HEK293T (cell line): Measurements from ENCODE around the gene FAM78A.

ENCODE experiments used
- CTCF ChIA-PET: fragments of 350-600 bp; formaldehyde crosslinking; extraction: SDS; loops from one replicate; lab custom pipeline; 2021; ENCODE audit warnings: antibody characterized with exemption, inconsistent platforms; lab: Yijun Ruan, JAX
- POLR2A ChIA-PET: fragments of 350-600 bp; formaldehyde crosslinking; extraction: SDS; loops from one replicate; lab custom pipeline; 2020; ENCODE audit warnings: antibody characterized with exemption, inconsistent platforms; lab: Yijun Ruan, JAX
- DNase-seq: peaks from one replicate; pipeline ENCODE4 v3.0.0; 2012; ENCODE audit warnings: mixed read lengths; ENCODE audit errors: extremely low spot score
- BHLHE40 ChIP-seq: fragments of 450-650 bp; IDR thresholded peaks from 2 replicates; pipeline ENCODE4 v1.6.1; 2016; ENCODE audit warnings: mild to moderate bottlenecking, moderate library complexity, borderline replicate concordance
- CTBP1 ChIP-seq: fragments of 450-650 bp; IDR thresholded peaks from 2 replicates; pipeline ENCODE4 v1.6.1; 2016; ENCODE audit warnings: borderline replicate concordance
- ELF4 ChIP-seq: fragments of 450-650 bp; IDR thresholded peaks from 2 replicates; pipeline ENCODE4 v1.6.1; 2017; ENCODE audit warnings: antibody characterized with exemption
- FOXA1 ChIP-seq: fragments of 450-650 bp; IDR thresholded peaks from 2 replicates; pipeline ENCODE4 v1.6.1; 2016; ENCODE audit warnings: mild to moderate bottlenecking
- FOXK2 ChIP-seq: fragments of 450-650 bp; IDR thresholded peaks from 2 replicates; pipeline ENCODE4 v1.6.1; 2016; ENCODE audit warnings: mild to moderate bottlenecking
- FOXM1 ChIP-seq: fragments of 450-650 bp; IDR thresholded peaks from 2 replicates; pipeline ENCODE4 v1.6.1; 2017; ENCODE audit warnings: mild to moderate bottlenecking, borderline replicate concordance
- HDGF ChIP-seq: fragments of 450-650 bp; IDR thresholded peaks from 2 replicates; pipeline ENCODE4 v1.6.1; 2017; ENCODE audit warnings: antibody characterized with exemption, borderline replicate concordance
- L3MBTL2 ChIP-seq: fragments of 450-650 bp; conservative IDR thresholded peaks from 2 replicates; pipeline ENCODE4 v1.6.1; 2016; ENCODE audit warnings: mild to moderate bottlenecking
- LEF1 ChIP-seq: fragments of 450-650 bp; IDR thresholded peaks from 2 replicates; pipeline ENCODE4 v1.6.1; 2017; ENCODE audit warnings: mild to moderate bottlenecking, borderline replicate concordance
- NFRKB ChIP-seq: fragments of 450-650 bp; IDR thresholded peaks from 2 replicates; pipeline ENCODE4 v1.6.1; 2016; ENCODE audit warnings: mild to moderate bottlenecking, moderate library complexity
- SP1 ChIP-seq: fragments of 450-650 bp; IDR thresholded peaks from 2 replicates; pipeline ENCODE4 v1.6.1; 2017
- SUZ12 ChIP-seq: fragments of 450-650 bp; IDR thresholded peaks from 2 replicates; pipeline ENCODE4 v1.6.1; 2016; ENCODE audit warnings: mild to moderate bottlenecking
- TARDBP ChIP-seq: fragments of 450-650 bp; IDR thresholded peaks from 2 replicates; pipeline ENCODE4 v1.6.1; 2016
- ZNF384 ChIP-seq: fragments of 450-650 bp; IDR thresholded peaks from 2 replicates; pipeline ENCODE4 v1.6.1; 2016
- TF ChIP-seq, protein P1 (sequence below): fragments of 450-650 bp; IDR thresholded peaks from 2 replicates; pipeline ENCODE4 v1.6.1; 2016

The FAM78A gene

DNA sequence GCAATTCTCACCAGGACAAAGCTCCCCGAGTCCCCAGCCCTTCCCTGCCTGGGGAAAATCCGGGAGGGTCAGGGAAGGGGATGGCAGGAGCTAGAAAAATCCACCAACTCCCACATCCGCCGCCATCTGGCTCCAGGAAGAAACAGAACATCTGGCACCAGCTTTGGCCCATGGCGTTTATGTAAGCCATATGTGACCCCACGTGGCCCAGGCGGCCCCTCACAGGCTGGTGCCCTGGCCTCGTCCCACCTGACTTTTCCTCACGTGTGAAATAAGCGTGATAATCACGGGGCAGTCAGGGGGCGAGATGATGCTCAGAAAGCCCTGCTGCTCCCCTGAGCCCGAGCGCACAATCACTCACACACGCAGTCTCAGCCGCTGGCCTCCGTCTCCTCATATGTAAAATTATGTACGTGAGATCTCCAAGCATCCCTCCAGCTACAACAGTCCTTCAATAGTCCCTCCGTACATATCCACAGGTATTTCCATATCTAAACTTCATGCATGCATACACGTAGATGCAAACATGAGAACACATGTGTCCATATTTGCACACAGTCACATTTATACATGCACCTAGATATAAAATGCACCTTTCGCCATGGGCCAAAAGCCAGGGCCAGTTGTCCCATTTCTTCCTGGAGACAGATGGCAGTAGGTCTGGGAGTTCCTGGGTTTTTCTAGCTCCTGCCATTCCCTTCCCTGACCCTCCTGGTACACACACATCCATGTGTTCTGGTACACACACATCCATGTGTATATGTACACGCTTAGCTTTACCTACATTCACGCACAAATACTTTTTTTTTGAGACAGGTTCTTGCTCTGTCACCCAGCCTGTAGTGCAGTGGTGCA, 42.1 kb upstream of the FAM78A start:
- ChIA-PET POLR2A (no interaction called here), CTCF (interaction anchor here (0.6 kb wide), 1 partner anchor 8 kb away, joined by 4 read pairs; no protein-coding TSS in a partner anchor)
- DNase-seq: no peak
- TF ChIP-seq LEF1: no peak
- TF ChIP-seq L3MBTL2: no peak
- no peak for TF ChIP-seq FOXK2
- TF ChIP-seq BHLHE40: no peak
- TF ChIP-seq FOXA1: no peak
- TF ChIP-seq HDGF: no peak
- TF ChIP-seq NFRKB: no peak
- TF ChIP-seq FOXM1: no peak
- TF ChIP-seq SUZ12: no peak
- TF ChIP-seq TARDBP: no peak
- TF ChIP-seq, protein P1, sequence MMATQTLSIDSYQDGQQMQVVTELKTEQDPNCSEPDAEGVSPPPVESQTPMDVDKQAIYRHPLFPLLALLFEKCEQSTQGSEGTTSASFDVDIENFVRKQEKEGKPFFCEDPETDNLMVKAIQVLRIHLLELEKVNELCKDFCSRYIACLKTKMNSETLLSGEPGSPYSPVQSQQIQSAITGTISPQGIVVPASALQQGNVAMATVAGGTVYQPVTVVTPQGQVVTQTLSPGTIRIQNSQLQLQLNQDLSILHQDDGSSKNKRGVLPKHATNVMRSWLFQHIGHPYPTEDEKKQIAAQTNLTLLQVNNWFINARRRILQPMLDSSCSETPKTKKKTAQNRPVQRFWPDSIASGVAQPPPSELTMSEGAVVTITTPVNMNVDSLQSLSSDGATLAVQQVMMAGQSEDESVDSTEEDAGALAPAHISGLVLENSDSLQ: no peak
- no peak for TF ChIP-seq SP1

DNA sequence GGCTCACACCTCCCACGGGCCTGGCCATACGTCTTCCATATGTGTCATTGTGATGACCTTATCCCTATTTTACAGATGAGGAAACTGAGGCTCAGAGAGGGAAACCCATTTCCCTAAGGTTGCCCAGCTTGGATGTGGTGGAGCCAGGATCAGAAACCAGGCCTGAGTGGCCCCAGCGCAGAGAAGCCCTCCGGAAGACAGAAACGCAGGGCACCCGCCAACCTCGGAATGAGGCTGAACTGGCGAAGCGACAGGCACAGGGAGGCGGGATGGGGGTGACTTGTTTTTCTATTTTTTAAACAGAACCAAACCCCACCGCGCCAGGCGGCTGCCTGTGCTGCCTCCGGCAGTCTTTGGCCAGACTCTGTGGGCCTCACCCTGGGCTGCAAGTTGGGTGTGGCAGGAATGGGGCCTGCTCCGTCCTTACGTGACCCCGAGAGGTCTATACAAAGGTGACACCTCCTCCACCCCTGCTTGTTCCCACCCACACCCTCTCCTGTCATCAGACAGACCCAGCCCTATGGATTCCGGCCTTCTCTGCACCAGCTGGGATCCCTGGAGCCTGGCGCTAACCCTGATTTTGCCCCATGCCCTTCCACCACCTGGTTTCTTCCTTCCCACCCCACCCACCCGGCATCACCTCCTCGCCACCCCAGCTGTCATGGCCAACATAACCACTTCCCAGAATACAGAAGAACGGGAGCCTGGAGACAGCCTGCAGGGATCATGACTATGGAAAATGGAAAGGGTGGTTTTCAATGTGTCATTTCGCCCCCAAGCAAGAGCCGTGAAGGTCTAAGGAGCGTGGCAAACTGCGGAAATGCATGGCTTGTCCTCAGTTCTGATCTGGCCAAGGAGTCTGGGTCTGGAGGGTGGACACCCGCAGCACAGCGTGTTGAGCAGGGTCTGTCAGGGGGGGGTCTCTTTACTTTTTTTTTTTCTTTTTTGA, 36.8 kb upstream of the FAM78A start:
- DNase-seq: no peak
- POLR2A ChIA-PET: no interaction called here
- CTCF ChIA-PET: no interaction called here
- TF ChIP-seq SP1 (no peak), CTBP1 (no peak)

DNA sequence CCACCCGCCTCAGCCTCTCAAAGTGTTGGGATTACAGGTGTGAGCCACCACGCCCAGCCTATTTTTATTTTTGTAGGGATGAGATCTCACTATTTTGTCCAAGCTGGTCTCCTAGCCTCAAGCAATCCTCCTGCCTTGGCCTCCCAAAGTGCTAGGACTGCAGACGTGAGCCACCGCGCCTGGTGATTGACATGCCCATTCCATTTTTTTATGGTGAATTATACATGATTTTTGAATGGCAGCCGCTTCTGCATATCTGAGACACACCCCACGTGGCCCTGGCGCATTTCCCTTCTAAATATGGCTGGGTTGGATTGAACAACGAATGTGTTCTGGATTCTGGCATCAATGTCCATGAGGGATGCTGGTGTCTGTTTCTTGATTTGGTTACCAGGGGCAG, 35.9 kb upstream of the FAM78A start:
- CTCF ChIA-PET: no interaction called here
- no peak for DNase-seq
- POLR2A ChIA-PET: no interaction called here
- TF ChIP-seq FOXK2 (no peak), SUZ12 (no peak), CTBP1 (no peak), TARDBP (no peak)

DNA sequence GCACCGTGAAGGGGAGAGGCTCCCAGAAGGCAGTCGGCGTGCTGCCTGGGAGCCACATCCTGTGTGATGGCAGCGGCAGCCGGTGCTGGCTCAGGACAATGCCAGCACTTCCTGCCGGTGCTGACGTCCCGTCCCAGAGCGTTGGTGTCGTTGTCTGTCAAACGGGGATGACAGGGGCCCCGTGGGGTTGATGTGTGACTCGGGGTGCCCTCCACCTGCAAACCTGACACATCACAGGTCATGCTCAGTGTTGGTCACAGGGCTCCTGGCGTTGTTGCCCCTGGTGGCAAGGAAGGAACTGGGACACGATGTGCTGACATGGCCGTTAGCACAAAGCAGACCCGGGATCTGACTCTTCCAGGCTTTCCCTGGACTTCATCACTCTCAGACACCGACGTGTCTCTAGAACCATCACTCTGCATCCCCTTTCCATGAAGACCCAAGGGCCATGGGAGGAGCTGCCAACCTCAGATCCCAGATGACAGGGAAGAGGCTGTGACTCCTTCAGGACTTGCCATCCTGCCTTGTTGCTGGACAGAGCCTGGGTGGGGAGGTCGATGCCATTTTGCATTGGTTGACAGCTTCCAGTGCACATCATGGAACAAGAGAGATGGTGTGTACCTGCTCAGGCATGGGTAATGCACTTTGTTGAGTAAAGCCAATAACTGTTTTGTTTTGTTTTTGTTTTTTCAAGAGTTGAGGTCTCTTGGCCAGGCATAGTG, 34.7 kb upstream of the FAM78A start:
- no peak for DNase-seq
- TF ChIP-seq L3MBTL2 (no peak), HDGF (no peak), SP1 (no peak), BHLHE40 (no peak), FOXM1 (no peak), SUZ12 (no peak), ELF4 (no peak), ZNF384 (no peak), TARDBP (no peak)
- TF ChIP-seq, protein P1: no peak
- ChIA-PET CTCF (interaction anchor here (0.6 kb wide), 1 partner anchor 8 kb away, joined by 4 read pairs; no protein-coding TSS in a partner anchor), POLR2A (no interaction called here)

DNA sequence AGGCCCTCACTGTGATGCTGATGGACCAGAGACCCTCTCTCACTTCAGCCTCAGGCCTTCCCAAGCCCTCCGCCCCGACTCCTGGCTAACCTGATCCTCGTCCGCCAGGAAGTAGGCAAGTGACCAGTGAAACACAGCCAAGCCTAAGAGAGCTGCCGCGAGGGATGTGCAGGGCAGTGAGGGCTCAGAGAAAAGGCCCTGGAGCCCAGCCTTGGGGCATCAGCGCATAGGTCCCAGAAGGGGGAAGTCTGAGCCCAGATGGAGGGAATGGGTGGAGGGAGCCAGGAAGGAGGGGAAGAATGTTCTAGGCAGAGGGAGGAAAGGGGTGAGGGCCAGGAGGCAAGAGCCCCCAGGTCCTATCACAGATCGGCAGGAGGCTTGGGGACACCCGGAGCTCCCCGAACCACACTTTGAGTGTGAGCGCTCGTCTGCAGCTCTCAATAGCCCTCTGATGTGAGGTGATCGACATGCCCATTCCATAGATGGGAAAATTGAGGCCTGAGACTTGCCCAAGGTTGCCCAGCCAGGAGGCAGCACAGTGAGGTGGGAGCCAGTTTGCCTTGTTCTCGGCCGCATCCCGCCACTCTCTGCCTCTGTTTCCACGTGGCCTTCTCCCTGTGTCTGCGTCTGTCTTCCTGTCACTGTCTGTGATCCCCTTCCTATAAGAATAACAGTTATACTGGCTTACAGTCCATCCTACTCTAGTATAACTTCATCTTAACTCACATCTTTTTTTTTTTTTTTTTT, 33.4 kb upstream of the FAM78A start:
- DNase-seq: no peak
- CTCF ChIA-PET: no interaction called here
- TF ChIP-seq FOXK2: no peak
- TF ChIP-seq FOXM1: no peak
- no peak for TF ChIP-seq NFRKB
- TF ChIP-seq LEF1: no peak
- TF ChIP-seq ZNF384: no peak
- no peak for TF ChIP-seq BHLHE40
- TF ChIP-seq SP1: no peak
- no peak for TF ChIP-seq TARDBP
- TF ChIP-seq CTBP1: no peak
- TF ChIP-seq ELF4: no peak
- TF ChIP-seq, protein P1: no peak
- no peak for TF ChIP-seq FOXA1

More for the DNA sequence above, 33.4 kb upstream of the FAM78A start:
- POLR2A ChIA-PET: no interaction called here
